Vagina (tissue), 2 donors: ENCODE data around the gene LANCL3. TPM values are rescaled to one million over a fixed set of nuclear protein-coding genes. Genes with fewer than 3 reads are reported as not detected.

Experiments used
- DNase-seq, 2 donors: peaks; one replicate each; pipeline ENCODE4 v3.0.0-alpha.2; 2017; ENCODE audit errors: extremely low spot score in 2 of 2
- H3K27ac ChIP-seq: fragments of 200-600 bp; sonication (generic); one replicate; pipeline ENCODE4 v1.5.1; 2019
- H3K27me3 ChIP-seq: fragments of 200-600 bp; sonication (generic); one replicate; pipeline ENCODE4 v1.5.1; 2019
- H3K36me3 ChIP-seq, 2 donors: fragments of 200-600 bp; sonication (generic); one replicate each; pipeline ENCODE4 v1.5.1; 2017 to 2019
- H3K4me1 ChIP-seq: fragments of 200-600 bp; sonication (generic); one replicate; pipeline ENCODE4 v1.5.1; 2019
- H3K4me3 ChIP-seq, 2 donors: fragments of 200-600 bp; sonication (generic); 1 replicate in 1 of 2; 2 replicates in 1 of 2; pipeline ENCODE4 v1.5.1; 2016 to 2019
- H3K9me3 ChIP-seq: fragments of 200-600 bp; sonication (generic); one replicate; pipeline ENCODE4 v1.5.1; 2019
- CTCF ChIP-seq, 3 experiments: fragments of 450-650 bp in 2 of 3; fragments of 200-600 bp in 1 of 3; sonication (generic) in 1 of 3; IDR thresholded peaks; one replicate each; pipeline ENCODE4 v1.5.1; 2017 to 2019; ENCODE audit warnings: antibody characterized with exemption in 3 of 3, mild to moderate bottlenecking in 2 of 3, moderate library complexity in 2 of 3
- POLR2A ChIP-seq, 2 donors: fragments of 450-650 bp; IDR thresholded peaks; one replicate each; pipeline ENCODE4 v1.6.1; 2017; ENCODE audit warnings: antibody characterized with exemption in 2 of 2, mild to moderate bottlenecking in 2 of 2, moderate library complexity in 2 of 2
- POLR2AphosphoS5 ChIP-seq, 2 donors: sonication (generic); formaldehyde crosslinking; IDR thresholded peaks; one replicate each; pipeline ENCODE4 v1.9.0; 2017; ENCODE audit warnings: antibody characterized with exemption in 2 of 2, mild to moderate bottlenecking in 2 of 2, low read depth in 1 of 2; ENCODE audit not compliant: insufficient read depth in 1 of 2
- intact Hi-C: fragments of 100-400 bp; cut with DNase I; formaldehyde crosslinking; loops from one replicate; pipeline ENCODE4 v1.15.1; 2023
- total RNA-seq: library from RNA; depleted of rRNA; stranded (reverse); fragments of >200 nt; gene quantifications from one replicate; pipeline ENCODE4 v1.2.3, GENCODE V29; 2016

Gene LANCL3
- total RNA-seq, 1 donor from 2014 or later, result 2.5 TPM

- DNase-seq, result no peak
- H3K4me3 ChIP-seq, result no peak overlapping the region
- intact Hi-C loops, result no loop called here
- no peaks in the 10 kb centered on the region for H3K36me3 ChIP-seq
- H3K27me3 ChIP-seq, result no peaks in the 10 kb centered on the region
- H3K27ac ChIP-seq, result no peak overlapping the region
- TF ChIP-seq CTCF (IDR thresholded peaks at IDR 0.05) (no peak), POLR2AphosphoS5 (IDR thresholded peaks at IDR 0.05; ENCODE audit: insufficient read depth in 1 of 2, low read depth in 1 of 2) (no peak), POLR2A (IDR thresholded peaks at IDR 0.05) (no peak)
- no peaks in the 10 kb centered on the region for H3K9me3 ChIP-seq
- H3K4me1 ChIP-seq, result no peaks in the 10 kb centered on the region
These were observed 151.1 kb downstream of the LANCL3 start for GRCh38 chrX:37722595-37722994.

DNA sequence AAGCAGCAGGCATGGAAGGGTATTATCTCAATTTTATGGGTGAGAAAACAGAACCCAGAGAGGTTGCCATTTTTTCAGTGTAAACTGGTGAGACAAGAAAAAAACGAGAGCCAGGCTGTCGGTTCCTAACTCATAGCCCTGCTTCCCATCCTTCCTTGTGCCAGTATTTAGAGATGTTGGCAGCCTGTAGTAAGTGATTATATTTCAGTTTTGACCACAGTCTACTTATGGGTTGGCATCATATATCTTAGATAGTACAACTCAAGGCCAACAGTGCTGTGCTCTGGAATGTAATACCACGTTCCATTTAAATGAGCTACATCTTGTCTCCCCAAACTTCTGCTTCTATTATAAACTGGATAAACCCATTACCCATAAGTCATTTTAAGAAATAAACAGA, 154.9 kb downstream of the LANCL3 start:
- TF ChIP-seq POLR2AphosphoS5 (IDR thresholded peaks at IDR 0.05; ENCODE audit: insufficient read depth in 1 of 2, low read depth in 1 of 2), result no peak
- no peak for TF ChIP-seq POLR2A (IDR thresholded peaks at IDR 0.05)
- no peak for TF ChIP-seq CTCF (IDR thresholded peaks at IDR 0.05)
- H3K27ac ChIP-seq, result no peak overlapping the region

More for the DNA sequence above, 154.9 kb downstream of the LANCL3 start:
- no peaks in the 10 kb centered on the region for H3K9me3 ChIP-seq
- no peaks in the 10 kb centered on the region for H3K27me3 ChIP-seq
- H3K36me3 ChIP-seq, result no peaks in the 10 kb centered on the region
- DNase-seq, result no peak
- H3K4me1 ChIP-seq, result no peaks in the 10 kb centered on the region
- no peak overlapping the region for H3K4me3 ChIP-seq
- intact Hi-C loops, result no loop called here

Other genes with a start within 250 kb of the LANCL3 start
- 9.8 TPM for gene PRRG1, start 222.3 kb upstream of the LANCL3 start, total RNA-seq
- 2.0 TPM for gene XK, start 114.1 kb downstream of the LANCL3 start, total RNA-seq
- 6.9 TPM for gene CYBB, start 208.4 kb downstream of the LANCL3 start, total RNA-seq